Measurements from ENCODE around the gene TMEM184B.

DNA sequence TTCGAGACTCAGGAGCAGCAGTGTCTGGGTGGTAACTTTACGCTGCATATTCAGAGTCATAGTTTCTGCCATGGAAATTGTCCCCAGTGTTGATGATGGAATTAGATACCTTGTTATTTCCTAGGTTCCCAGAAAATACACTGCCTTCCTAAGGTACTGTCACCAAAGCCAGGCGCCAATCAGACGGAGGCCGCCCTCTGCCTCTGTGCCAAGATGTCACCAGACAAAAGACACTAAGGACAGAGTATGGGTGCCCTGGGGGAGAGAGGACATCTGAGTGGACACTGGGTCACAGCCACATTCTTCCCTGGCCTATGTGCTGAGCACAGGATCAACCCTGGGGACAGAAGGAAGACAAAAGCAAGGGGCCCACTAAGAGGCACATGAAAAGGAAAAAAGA lies 102.3 kb downstream of the TMEM184B start:
- TF ChIP-seq, protein P1, sequence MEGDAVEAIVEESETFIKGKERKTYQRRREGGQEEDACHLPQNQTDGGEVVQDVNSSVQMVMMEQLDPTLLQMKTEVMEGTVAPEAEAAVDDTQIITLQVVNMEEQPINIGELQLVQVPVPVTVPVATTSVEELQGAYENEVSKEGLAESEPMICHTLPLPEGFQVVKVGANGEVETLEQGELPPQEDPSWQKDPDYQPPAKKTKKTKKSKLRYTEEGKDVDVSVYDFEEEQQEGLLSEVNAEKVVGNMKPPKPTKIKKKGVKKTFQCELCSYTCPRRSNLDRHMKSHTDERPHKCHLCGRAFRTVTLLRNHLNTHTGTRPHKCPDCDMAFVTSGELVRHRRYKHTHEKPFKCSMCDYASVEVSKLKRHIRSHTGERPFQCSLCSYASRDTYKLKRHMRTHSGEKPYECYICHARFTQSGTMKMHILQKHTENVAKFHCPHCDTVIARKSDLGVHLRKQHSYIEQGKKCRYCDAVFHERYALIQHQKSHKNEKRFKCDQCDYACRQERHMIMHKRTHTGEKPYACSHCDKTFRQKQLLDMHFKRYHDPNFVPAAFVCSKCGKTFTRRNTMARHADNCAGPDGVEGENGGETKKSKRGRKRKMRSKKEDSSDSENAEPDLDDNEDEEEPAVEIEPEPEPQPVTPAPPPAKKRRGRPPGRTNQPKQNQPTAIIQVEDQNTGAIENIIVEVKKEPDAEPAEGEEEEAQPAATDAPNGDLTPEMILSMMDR (IDR thresholded peaks at IDR 0.05): no peak
- no peak for TF ChIP-seq POLR2A (IDR thresholded peaks at IDR 0.05)
